Aorta (tissue), 5 donors: Measurements from ENCODE around the gene GAL. TPM values are rescaled to one million over a fixed set of nuclear protein-coding genes. Genes with fewer than 3 reads are reported as not detected.

Source experiments
- ATAC-seq: fragments of 200-7000 bp; cut with Tn5 transposase; one replicate; pipeline ENCODE4 v1.9.1; 2022; ENCODE audit warnings: moderate library complexity; ENCODE audit not compliant: low FRiP score
- DNase-seq, 2 donors: peaks; one replicate each; pipeline ENCODE4 v3.0.0-alpha.2; 2020
- H3K27ac ChIP-seq, 2 donors: one replicate each; pipeline ENCODE4 v1.5.1; 2013; ENCODE audit warnings: low read length in 2 of 2, mild to moderate bottlenecking in 2 of 2, moderate library complexity in 2 of 2, control low read depth in 1 of 2, inconsistent platforms in 1 of 2, low read depth in 1 of 2
- H3K27me3 ChIP-seq, 2 donors: one replicate each; pipeline ENCODE4 v1.6.1; 2013; ENCODE audit warnings: control low read depth in 1 of 2, low read length in 1 of 2, mild to moderate bottlenecking in 1 of 2, moderate library complexity in 1 of 2; ENCODE audit not compliant: insufficient read depth in 2 of 2, control insufficient read depth in 1 of 2
- H3K36me3 ChIP-seq, 2 donors: one replicate each; pipeline ENCODE4 v1.6.1; 2013; ENCODE audit warnings: control low read depth in 1 of 2, low read length in 1 of 2, mild to moderate bottlenecking in 1 of 2; ENCODE audit not compliant: insufficient read depth in 2 of 2, control insufficient read depth in 1 of 2
- H3K4me1 ChIP-seq, 2 donors: one replicate each; pipeline ENCODE4 v1.6.1; 2013; ENCODE audit warnings: low read length in 2 of 2, control low read depth in 1 of 2, mild to moderate bottlenecking in 1 of 2, moderate library complexity in 1 of 2; ENCODE audit not compliant: insufficient read depth in 2 of 2, control insufficient read depth in 1 of 2
- H3K4me3 ChIP-seq, 2 donors: one replicate each; pipeline ENCODE4 v1.5.1; 2013; ENCODE audit warnings: low read length in 2 of 2, control low read depth in 1 of 2, mild to moderate bottlenecking in 1 of 2
- H3K9me3 ChIP-seq: one replicate; pipeline ENCODE4 v1.6.1; 2013; ENCODE audit warnings: mild to moderate bottlenecking, low read length; ENCODE audit not compliant: control insufficient read depth
- WGBS, 2 donors: extraction: QIAGEN DNeasy Blood & Tissue Kit; methylation state at CpG; one replicate each; pipeline ENCODE4 v1.1.7; 2013; 5-methylcytosine and 5-hydroxymethylcytosine counted together
- intact Hi-C, 2 donors: fragments of 100-400 bp; cut with DNase I; formaldehyde crosslinking; loops; one replicate each; pipeline versions ENCODE4 v1.14.2 to v1.15.0; 2022
- polyA plus RNA-seq, 2 donors: library from polyadenylated mRNA; stranded (reverse); fragments of 200-250 nt; gene quantifications; one replicate each; pipeline ENCODE4 v1.2.3, GENCODE V29; 2013
- total RNA-seq, 2 donors: library from RNA; stranded (reverse); fragmentation: NEBNext Ultra II Directional; extraction: Animal tissue kit (Norgen Biotek cat#: 25700); gene quantifications; one replicate each; pipeline ENCODE4 v1.2.1, GENCODE V29; 2021
- donor health status: healthy with polysubstance abuse.
- donor health status: Bipolar disorder and iron deficiency.
- donor health status: DM: no; HTN: no; CAD: no.
- donor health status: DM: no; HTN: no; CAD: no.
- donor health status: DM: yes; HTN: yes; CAD: no.

Gene GAL
- total and polyA plus RNA-seq, 4 donors: 0.50 TPM; not detected in 3

DNA sequence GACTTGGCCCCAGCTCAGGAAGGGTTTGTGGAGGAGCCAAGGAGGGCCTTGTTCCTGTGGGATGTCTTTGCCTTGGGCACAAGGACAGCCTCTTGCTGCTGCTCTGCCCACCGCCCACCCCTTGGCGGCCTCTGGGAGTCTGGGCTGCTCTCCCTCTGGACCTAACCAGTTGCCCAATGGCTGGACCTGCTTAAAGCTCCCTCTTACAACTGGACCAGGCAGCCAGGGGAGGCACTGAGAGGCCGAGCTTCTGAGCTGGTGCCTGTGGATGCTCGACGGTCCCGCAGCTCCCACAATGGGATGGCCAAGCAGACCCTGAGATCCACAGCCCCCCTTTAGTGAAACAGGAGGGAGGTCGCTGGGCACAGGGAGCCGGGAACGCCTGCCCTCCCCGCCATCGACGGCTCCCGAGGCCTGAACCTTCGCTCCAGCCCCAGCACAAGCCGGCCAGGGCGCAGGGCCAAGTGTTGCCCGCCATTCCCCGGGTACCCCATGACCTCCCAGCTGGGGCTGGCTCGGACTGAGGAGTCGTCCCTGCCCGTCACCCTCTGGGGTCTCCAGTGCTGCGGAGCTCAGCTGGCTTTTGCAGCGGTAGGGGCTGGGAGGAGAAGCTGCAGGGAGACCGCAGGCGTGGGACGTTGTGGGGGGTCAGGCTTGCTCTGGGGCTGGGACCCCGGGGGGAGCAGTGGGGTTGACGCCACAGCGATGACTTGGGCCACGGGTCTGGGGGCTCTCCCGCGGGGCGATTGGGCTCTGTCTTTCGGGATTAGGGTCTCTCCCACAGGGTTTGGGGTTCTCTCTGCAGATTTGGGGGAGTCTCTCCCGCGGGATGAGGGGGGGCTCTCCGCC lies 584 bp upstream of the GAL start:
- no peak for ATAC-seq

DNA sequence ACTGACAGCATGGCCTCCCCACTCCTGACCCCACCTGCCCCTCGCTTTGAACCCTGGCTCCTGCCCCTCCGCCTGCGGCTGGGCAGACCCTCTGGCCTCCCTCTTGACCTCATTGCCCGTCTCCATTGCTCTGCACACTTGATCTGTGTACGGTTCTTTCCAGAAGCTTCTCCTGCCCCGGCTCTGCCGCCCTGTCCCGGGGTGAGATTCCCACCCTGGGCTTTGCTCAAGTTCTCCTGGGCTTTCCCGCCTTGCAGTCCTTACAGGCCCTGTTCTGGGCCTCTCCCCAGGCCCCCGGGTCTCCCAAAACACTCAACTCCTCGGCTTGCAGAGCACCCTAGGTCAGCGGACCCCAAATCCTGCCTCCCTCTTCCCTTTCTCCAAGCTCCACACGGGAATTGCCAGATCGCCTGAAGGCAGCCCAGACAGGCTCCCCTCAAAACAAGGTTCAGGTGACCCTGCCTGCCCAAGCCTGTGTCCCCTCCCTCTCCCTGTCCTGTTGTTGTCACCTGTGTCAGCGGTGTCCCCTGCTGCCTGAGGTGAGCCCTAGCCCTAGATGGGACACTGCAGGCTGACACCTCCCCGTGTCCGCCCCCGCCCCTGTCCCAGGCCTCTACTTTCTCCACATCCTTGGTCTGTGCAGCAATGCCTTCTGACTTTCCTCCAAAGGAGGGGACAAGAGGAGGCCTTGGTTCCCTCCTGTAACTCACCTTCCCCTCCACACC lies 1.5 kb downstream of the GAL start:
- H3K9me3 ChIP-seq: no peaks in the 10 kb centered on the region
- no peak overlapping the region for H3K27ac ChIP-seq
- ATAC-seq: no peak
- intact Hi-C loops: no loop called here
- H3K4me3 ChIP-seq: no peak overlapping the region
- WGBS, 2 donors: 97% methylated on average over 17 to 18 of the region's 18 CpGs
- H3K27me3 ChIP-seq: no peaks in the 10 kb centered on the region
- no peaks in the 10 kb centered on the region for H3K4me1 ChIP-seq
- H3K36me3 ChIP-seq: no peaks in the 10 kb centered on the region
- DNase-seq: peak in 1 of 2 donors; percentile 41

More for the DNA sequence above, 584 bp upstream of the GAL start:
- Histone ChIP-seq H3K4me1 (no peaks in the 10 kb centered on the region), H3K36me3 (no peaks in the 10 kb centered on the region), H3K27ac (no peak overlapping the region), H3K27me3 (no peaks in the 10 kb centered on the region), H3K9me3 (no peaks in the 10 kb centered on the region), H3K4me3 (no peak overlapping the region)
- intact Hi-C loops: no loop called here
- DNase-seq: no peak
- WGBS, 2 donors: 30 to 50% methylated on average over 29 to 37 of the region's 37 CpGs

- H3K4me1 ChIP-seq: no peaks in the 10 kb centered on the region
- DNase-seq (no peak), ATAC-seq (no peak)
- intact Hi-C loops: no loop called here
- 97 to 98% methylated on average over 12 of the region's 12 CpGs for WGBS, 2 donors
- no peaks in the 10 kb centered on the region for H3K36me3 ChIP-seq
- no peaks in the 10 kb centered on the region for H3K27me3 ChIP-seq
- H3K9me3 ChIP-seq: no peaks in the 10 kb centered on the region
- no peak overlapping the region for H3K27ac ChIP-seq
- H3K4me3 ChIP-seq: no peak overlapping the region
Measured at GRCh38 chr11:68686486-68686885, 2.1 kb downstream of the GAL start.

DNA sequence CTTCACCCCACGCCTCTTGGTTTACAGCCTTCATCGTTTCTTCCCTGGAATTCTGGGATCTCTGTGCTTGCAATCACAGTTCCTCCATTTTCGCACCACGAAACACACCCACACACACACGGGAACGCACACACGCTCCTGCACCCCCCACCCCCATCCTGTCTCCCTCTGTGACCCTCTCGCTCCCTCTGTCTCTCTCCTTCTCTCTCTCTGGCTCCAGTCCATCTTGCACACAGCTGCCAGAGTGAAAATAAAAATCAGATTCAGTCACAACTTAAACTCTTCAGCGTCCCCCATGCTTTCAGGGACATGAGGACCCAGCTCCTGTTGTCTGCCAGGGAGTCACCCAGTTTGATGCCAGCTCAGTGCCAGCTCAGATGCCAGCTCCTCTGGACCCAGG lies 3.0 kb downstream of the GAL start:
- DNase-seq (no peak), ATAC-seq (no peak)
- no peaks in the 10 kb centered on the region for H3K36me3 ChIP-seq
- no peaks in the 10 kb centered on the region for H3K4me1 ChIP-seq
- H3K9me3 ChIP-seq: no peaks in the 10 kb centered on the region
- no peaks in the 10 kb centered on the region for H3K27me3 ChIP-seq
- no peak overlapping the region for H3K4me3 ChIP-seq
- 62 to 71% methylated on average over 9 of the region's 9 CpGs for WGBS, 2 donors
- intact Hi-C loops: no loop called here
- no peak overlapping the region for H3K27ac ChIP-seq

- WGBS, 2 donors: 95 to 96% methylated on average over 14 of the region's 14 CpGs
- intact Hi-C loops: no loop called here
- DNase-seq (peak in 1 of 2 donors; percentile 44), ATAC-seq (no peak)
- Histone ChIP-seq H3K9me3 (no peaks in the 10 kb centered on the region), H3K36me3 (no peaks in the 10 kb centered on the region), H3K27me3 (no peaks in the 10 kb centered on the region), H3K27ac (no peak overlapping the region), H3K4me1 (no peaks in the 10 kb centered on the region), H3K4me3 (no peak overlapping the region)
Measured at GRCh38 chr11:68687986-68688385, 3.6 kb downstream of the GAL start.

DNA sequence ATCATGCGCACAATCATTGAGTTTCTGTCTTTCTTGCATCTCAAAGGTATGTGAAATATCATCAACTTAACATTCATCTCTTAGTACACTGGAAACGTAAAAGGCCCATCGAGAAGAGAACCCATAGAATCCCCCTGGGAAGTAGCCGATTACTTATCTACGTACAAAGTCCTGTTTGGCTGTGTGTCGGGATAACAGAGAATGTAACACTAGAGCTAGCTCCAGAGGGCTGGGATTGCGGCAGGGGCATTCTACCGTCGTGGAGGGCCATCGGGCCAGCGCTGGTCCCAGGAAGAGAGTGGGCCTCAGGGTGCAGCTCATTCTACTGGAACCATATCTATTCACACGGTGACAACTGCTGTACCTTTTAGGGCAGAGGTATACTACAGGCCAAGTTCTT lies 4.5 kb downstream of the GAL start:
- Histone ChIP-seq H3K4me1 (no peaks in the 10 kb centered on the region), H3K27me3 (no peaks in the 10 kb centered on the region), H3K4me3 (no peak overlapping the region), H3K27ac (no peak overlapping the region), H3K36me3 (no peaks in the 10 kb centered on the region), H3K9me3 (no peaks in the 10 kb centered on the region)
- intact Hi-C loops: no loop called here
- DNase-seq: no peak
- WGBS, 2 donors: 90% methylated on average over 12 of the region's 12 CpGs
- no peak for ATAC-seq

DNA sequence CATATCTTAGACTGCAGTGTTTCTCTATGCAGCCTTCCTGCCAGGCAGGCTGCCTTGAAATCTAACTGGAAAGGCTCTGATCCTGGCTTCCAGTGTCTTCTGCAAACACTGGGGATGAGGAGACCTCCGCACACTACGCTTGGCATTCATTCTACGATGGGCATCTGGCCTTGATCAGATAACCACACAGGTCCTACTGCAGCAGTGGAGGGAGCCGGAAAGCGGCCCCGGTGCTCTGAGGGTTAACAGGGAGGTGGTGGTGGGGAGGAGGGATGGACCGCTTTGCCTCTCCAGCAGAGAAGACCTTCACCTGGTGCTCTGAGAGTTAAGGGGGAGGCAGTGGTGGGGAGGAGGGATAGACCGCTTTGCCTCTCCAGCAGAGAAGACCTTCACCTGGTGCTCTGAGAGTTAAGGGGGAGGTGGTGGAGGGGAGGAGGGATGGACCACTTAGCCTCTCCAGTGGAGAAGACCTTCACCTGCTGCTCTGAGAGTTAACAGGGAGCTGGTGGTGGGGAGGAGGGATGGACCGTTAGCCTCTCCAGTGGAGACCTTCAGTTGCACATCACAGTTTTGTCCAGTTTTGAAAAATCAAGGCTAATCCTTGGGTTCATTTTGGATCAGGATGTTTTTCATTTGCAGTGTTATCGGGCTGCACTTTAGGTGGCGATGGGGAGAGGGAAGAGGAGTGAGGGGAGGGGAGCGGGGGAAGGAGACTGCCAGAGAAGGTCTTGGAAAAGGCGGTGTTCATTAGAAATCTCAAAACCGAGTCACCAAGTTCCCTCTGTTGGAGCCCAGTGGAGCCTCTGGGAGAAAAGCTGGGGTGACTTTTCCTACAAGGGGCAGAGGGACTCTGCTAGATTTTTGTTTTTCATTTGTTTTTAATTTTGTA lies 5.6 kb downstream of the GAL start:
- 46 to 50% methylated on average over 14 of the region's 14 CpGs for WGBS, 2 donors
- Histone ChIP-seq H3K36me3 (no peaks in the 10 kb centered on the region), H3K27me3 (no peaks in the 10 kb centered on the region)

DNA sequence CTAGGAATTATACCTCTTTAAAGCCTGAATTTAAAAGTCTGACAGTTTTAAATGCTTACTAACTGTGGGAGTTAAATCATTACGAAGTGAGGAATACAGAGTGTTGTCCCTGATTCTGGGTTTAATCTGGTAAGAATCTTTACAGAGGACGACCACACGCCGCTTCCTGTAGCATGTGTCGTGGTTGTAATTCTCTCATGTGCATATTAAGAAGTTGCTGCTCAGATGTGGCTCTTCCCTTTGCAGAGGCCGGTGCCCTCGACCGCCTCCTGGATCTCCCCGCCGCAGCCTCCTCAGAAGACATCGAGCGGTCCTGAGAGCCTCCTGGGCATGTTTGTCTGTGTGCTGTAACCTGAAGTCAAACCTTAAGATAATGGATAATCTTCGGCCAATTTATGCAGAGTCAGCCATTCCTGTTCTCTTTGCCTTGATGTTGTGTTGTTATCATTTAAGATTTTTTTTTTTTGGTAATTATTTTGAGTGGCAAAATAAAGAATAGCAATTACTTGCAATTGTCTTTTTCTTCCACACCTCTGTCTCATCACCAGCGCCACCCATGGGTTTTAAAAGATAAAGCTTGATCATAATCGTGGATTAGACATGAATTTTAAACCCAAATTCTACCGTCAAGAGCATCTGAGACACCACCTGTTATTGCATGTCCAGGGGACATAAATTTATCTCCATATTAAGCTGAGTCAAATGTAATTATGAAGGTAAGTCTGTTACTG lies 6.5 kb downstream of the GAL start:
- ATAC-seq (no peak), DNase-seq (no peak)
- intact Hi-C loops: no loop called here
- no peaks in the 10 kb centered on the region for H3K27me3 ChIP-seq
- no peaks in the 10 kb centered on the region for H3K4me1 ChIP-seq
- 73 to 77% methylated on average over 16 of the region's 16 CpGs for WGBS, 2 donors
- no peak overlapping the region for H3K4me3 ChIP-seq
- H3K9me3 ChIP-seq: no peaks in the 10 kb centered on the region
- no peak overlapping the region for H3K27ac ChIP-seq
- no peaks in the 10 kb centered on the region for H3K36me3 ChIP-seq

More for the DNA sequence above, 5.6 kb downstream of the GAL start:
- Histone ChIP-seq H3K9me3 (no peaks in the 10 kb centered on the region), H3K27ac (no peak overlapping the region), H3K4me3 (no peak overlapping the region), H3K4me1 (no peaks in the 10 kb centered on the region)
- no peak for DNase-seq
- intact Hi-C loops: no loop called here
- no peak for ATAC-seq
